Osteocyte (in vitro differentiated cells): ENCODE results near the gene ACAD9. TPM values are rescaled to one million over a fixed set of nuclear protein-coding genes. Genes with fewer than 3 reads are reported as not detected.

Source experiments
- DNase-seq: peaks from one replicate; pipeline ENCODE4 v3.0.0; 2021; ENCODE audit warnings: mixed read lengths; ENCODE audit not compliant: unreplicated experiment; ENCODE audit errors: extremely low spot score
- H3K27ac Mint-ChIP-seq: one replicate; pipeline ENCODE4 v1.8.0; 2021; ENCODE audit warnings: mild to moderate bottlenecking, mixed read lengths; ENCODE audit not compliant: unreplicated experiment
- H3K27me3 Mint-ChIP-seq: one replicate; pipeline ENCODE4 v1.8.0; 2021; ENCODE audit warnings: mixed read lengths; ENCODE audit not compliant: unreplicated experiment
- H3K36me3 Mint-ChIP-seq: one replicate; pipeline ENCODE4 v1.8.0; 2021; ENCODE audit warnings: mixed read lengths; ENCODE audit not compliant: unreplicated experiment
- H3K4me1 Mint-ChIP-seq: one replicate; pipeline ENCODE4 v1.8.0; 2021; ENCODE audit warnings: mixed read lengths; ENCODE audit not compliant: unreplicated experiment
- H3K4me3 Mint-ChIP-seq: one replicate; pipeline ENCODE4 v1.8.0; 2021; ENCODE audit warnings: mild to moderate bottlenecking, moderate library complexity, mixed read lengths; ENCODE audit not compliant: unreplicated experiment
- H3K9me3 Mint-ChIP-seq: one replicate; pipeline ENCODE4 v1.8.0; 2021; ENCODE audit warnings: mixed read lengths; ENCODE audit not compliant: unreplicated experiment
- CTCF ChIP-seq: fragments of 200-600 bp; sonication (generic); IDR thresholded peaks from 2 replicates; pipeline ENCODE4 v1.5.0; 2021; ENCODE audit warnings: antibody characterized with exemption, mild to moderate bottlenecking, moderate library complexity
- total RNA-seq: library from RNA; stranded (reverse); gene quantifications from 2 replicates; pipeline ENCODE4 v1.2.1, GENCODE V29; 2021

ACAD9 gene
- total RNA-seq, 1 donor from 2014 or later, result 45.4 TPM

DNA sequence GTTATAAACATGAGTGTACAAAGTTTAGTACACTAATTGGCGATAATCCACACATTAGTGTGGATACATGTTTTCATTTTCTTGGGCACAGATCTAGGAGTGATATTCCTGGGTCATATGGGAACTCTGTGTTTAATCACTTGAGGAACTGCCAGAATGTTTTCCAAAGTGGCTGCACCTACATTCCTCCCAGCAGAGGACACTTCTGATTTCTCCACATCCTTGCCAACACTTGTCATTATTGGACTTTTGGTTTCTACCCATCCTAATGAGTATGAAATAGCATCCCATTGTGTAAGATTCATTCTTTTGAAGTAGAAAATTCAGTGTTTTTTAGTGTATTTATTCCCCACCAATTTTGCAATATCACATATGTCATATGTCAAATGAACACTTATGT lies 60.8 kb downstream of the ACAD9 start:
- Mint-ChIP-seq H3K36me3 (peaks cover 3% of the 10 kb centered on the region), H3K27ac (no peak overlapping the region), H3K4me3 (no peak overlapping the region), H3K27me3 (peaks cover 41% of the 10 kb centered on the region), H3K4me1 (no peaks in the 10 kb centered on the region), H3K9me3 (no peaks in the 10 kb centered on the region)
- TF ChIP-seq CTCF, result no peak
- DNase-seq, result no peak

DNA sequence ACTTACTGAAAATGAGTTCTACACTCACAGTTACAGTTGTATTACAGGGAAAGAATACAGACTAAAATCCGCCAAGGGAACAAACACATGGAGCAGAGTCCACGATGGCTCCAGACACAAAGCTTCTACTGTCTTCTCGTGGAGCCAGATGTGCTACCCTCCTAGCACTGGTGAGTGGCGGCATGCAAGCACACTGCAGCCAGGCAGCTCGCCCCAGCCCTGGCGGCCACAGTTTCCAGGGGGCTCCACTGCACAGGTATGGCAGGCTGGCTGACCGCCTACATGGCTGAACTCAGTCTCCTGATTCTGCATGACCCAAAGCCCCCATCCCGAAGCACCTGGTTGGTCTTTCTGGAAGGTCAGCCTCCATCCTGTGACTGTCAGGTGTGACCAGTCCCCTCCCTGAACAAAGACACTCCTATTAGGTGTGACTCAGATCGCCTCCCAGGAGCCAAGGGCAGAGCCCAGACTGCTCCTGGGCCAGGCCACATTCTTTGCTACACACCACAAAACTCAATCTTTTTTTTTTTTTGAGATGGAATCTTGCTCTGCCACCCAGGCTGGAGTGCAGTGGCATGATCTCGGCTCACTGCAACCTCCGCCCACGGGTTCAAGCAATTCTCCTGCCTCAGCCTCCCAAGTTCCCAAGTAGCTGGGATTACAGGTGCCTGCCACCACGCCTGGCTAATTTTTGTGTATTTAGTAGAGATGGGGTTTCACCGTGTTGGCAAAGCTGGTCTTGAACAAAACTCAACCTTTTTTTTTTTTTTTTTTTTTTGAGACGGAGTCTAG lies 62.9 kb downstream of the ACAD9 start:
- TF ChIP-seq CTCF, result no peak
- no peaks in the 10 kb centered on the region for H3K9me3 Mint-ChIP-seq
- H3K4me1 Mint-ChIP-seq, result no peaks in the 10 kb centered on the region
- no peaks in the 10 kb centered on the region for H3K36me3 Mint-ChIP-seq
- H3K27me3 Mint-ChIP-seq, result peaks cover 42% of the 10 kb centered on the region
- DNase-seq, result peak; percentile 82
- no peak overlapping the region for H3K4me3 Mint-ChIP-seq
- no peak overlapping the region for H3K27ac Mint-ChIP-seq

DNA sequence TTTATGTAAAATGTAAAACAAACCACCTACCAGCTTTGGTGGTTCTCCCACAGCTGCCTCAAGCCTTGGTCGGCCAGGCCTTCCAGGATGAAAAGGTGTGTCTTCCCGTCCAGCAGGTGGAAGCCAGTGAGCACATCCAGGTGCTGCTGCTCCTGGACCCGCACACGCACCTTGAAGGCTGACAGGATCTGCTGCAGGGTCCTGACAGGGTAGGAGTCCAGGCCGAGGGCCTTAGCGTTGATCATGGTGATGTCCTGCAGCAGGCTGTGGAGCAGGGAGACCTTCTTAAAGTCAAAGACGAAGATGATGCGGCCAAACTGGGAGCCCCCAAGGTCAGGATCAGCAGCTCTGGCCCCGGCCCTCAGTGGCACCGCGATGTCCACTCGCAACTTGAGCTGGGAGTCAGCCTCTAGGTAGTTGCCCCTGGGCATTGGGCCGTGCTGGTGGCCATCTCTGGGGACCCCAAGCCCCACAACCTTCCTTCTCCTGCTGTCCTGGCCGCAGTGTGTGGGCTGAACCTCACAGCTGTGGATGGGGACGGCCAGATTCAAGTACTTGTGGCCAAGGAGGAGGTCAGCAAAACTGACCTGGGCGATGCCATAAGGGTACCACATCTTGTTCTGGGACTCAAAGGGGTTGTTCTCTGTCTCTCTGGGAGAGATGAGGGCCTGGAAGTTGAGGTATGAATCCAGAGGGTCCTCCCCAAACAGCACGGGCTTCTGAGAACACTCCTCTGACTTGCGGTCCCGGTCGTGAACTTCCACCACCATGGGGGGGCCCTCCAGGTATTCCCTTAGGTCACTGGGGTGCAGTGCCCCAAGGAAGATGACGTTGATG lies 65.8 kb downstream of the ACAD9 start:
- H3K9me3 Mint-ChIP-seq, result no peaks in the 10 kb centered on the region
- H3K27me3 Mint-ChIP-seq, result peaks cover 47% of the 10 kb centered on the region
- H3K4me1 Mint-ChIP-seq, result no peaks in the 10 kb centered on the region
- H3K4me3 Mint-ChIP-seq, result no peak overlapping the region
- no peak for TF ChIP-seq CTCF
- DNase-seq, result peak; percentile 68
- no peaks in the 10 kb centered on the region for H3K36me3 Mint-ChIP-seq
- no peak overlapping the region for H3K27ac Mint-ChIP-seq

- TF ChIP-seq CTCF, result no peak
- Mint-ChIP-seq H3K4me1 (no peaks in the 10 kb centered on the region), H3K27me3 (peaks cover 44% of the 10 kb centered on the region), H3K27ac (no peak overlapping the region), H3K36me3 (no peaks in the 10 kb centered on the region), H3K4me3 (no peak overlapping the region), H3K9me3 (no peaks in the 10 kb centered on the region)
- DNase-seq, result peak; percentile 48
These were observed 66.4 kb downstream of the ACAD9 start for GRCh38 chr3:128945878-128946175.

DNA sequence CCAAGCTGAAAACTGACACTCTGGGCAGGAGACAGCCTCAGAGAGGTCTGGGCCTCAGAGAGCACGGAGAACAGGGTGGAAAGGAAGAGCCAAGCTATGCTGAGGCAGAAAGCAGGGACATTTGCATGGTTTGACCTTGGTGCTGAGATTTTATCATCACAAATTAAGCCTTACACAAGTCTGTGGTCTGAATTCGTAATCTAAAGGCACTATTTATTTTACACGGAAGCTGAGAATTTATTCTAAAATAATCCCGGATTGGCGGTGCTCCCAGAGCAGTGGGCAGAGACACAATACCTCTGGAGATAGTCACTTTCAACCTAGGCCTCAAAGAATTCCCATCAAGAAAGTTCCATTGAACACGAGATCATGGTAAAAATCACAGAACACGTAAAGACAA lies 67.0 kb downstream of the ACAD9 start:
- Mint-ChIP-seq H3K27ac (no peak overlapping the region), H3K27me3 (peaks cover 48% of the 10 kb centered on the region), H3K4me3 (no peak overlapping the region), H3K36me3 (no peaks in the 10 kb centered on the region), H3K9me3 (no peaks in the 10 kb centered on the region), H3K4me1 (no peaks in the 10 kb centered on the region)
- no peak for TF ChIP-seq CTCF
- DNase-seq, result peak; percentile 32
